Activated CD4-positive, alpha-beta T cell treated with anti-CD3 and anti-CD28 coated beads, Interleukin-2, Interleukin-6, amounts not matched to agents 100 ng/mL and 50 ng/mL, durations not matched to agents 16 hours and 8 hours (primary cell): ENCODE measurements around the gene AGPAT1.
"Not testable (repeated sequence)": the region's sequence is repeated elsewhere in the genome, so short reads cannot be mapped to it uniquely, and the experiment has no call there.

Experiments
- DNase-seq: peaks from one replicate; pipeline ENCODE4 v3.0.0-alpha.2; 2020

The AGPAT1 gene

GRCh38 chr6:32146687-32147086 lies 29.2 kb downstream of the AGPAT1 start:
- DNase-seq, result no peak

GRCh38 chr6:32146287-32146686 lies 29.6 kb downstream of the AGPAT1 start:
- DNase-seq, result no peak

DNA sequence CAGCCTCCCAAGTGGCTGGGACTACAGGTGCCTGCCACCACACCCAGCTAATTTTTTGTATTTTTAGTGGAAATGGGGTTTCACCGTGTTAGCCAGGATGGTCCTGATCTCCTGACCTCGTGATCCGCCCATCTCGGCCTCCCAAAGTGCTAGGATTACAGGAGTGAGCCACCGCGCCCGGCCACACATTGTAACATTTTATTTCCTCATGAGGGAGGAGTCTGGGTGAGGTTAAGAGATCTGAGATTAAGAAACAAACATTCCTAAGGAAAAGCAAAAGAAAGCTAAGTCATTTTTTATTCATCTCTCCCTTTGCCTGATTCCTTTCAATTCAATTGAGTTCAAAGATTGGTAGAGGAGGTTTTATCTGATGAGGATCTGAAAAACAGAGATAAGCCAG lies 31.6 kb downstream of the AGPAT1 start:
- DNase-seq, result not testable (repeated sequence)

DNA sequence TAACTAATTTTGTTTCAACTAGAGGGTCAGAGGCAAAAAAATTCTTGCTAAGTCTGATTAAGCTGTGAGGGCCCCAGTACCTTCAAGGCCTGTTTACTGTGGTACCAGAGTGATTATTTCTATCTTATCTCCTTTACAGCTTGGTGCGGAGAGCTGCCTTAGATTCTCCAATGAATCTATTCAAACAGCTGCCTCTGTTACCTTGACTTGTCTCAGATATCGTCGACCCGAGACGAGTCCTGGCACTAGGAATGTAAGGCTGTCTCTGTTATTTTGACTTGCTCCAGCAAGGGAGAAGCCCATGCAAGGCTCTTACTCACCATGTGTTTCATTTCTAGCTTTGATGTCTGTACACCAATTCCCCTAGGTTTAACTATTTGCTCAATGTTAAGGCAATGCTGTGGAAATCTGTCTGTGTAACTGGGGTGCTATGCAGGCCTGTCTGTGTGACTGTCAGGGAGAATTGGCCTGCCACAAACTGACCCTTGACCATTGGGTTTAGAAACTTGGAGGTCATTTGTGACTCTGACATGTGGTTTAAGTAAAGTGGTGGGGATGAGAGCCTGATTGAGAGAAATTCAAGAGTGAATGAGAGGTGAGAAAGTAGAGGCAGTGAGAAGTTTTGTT lies 35.4 kb downstream of the AGPAT1 start:
- DNase-seq, result no peak

- no peak for DNase-seq
Measured at GRCh38 chr6:32139590-32139989, 36.3 kb downstream of the AGPAT1 start.

DNA sequence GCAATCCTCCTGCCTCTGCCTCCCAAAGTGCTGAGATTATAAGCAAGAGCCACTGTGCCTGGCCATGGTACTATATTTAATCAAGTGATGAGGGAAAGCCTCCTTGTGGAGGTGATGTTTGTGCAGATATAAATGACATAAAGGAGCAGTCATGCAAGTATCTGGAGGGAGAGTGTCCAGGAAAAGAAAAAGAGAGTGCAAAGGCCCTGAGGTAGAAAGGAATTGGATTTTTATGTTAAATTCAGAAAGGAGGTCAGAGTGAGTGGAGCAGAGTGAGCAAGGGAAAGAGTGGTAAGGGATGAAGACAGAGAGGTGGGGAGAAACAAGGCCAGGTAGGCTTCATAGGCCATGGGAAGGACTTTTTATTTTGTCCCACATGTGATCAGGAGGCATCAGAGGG lies 38.4 kb downstream of the AGPAT1 start:
- DNase-seq, result no peak

- DNase-seq, result no peak
Measured at GRCh38 chr6:32133786-32134185, 42.1 kb downstream of the AGPAT1 start.

DNA sequence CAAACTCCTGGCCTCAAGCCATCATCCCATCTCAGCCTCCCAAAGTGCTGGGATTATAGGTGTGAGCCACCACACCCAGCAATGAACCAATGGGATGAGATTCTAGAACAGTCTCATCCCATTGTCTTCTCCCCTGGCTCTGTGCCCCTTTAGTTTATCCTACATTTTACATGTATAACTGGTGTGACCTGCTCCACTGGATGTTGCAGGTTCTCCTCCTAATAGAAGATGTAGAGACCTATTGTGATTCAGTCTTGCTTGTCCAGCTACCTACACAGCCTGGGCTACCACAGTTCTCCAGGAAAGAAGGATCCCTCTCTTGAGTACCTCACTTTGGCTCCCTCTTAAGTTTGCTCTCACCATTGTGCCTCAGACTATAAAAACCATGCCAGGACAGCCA lies 43.8 kb downstream of the AGPAT1 start:
- DNase-seq, result no peak

GRCh38 chr6:32131439-32131948 lies 44.4 kb downstream of the AGPAT1 start:
- no peak for DNase-seq

- DNase-seq, result no peak
Measured at GRCh38 chr6:32129297-32130088, 46.4 kb downstream of the AGPAT1 start.

DNA sequence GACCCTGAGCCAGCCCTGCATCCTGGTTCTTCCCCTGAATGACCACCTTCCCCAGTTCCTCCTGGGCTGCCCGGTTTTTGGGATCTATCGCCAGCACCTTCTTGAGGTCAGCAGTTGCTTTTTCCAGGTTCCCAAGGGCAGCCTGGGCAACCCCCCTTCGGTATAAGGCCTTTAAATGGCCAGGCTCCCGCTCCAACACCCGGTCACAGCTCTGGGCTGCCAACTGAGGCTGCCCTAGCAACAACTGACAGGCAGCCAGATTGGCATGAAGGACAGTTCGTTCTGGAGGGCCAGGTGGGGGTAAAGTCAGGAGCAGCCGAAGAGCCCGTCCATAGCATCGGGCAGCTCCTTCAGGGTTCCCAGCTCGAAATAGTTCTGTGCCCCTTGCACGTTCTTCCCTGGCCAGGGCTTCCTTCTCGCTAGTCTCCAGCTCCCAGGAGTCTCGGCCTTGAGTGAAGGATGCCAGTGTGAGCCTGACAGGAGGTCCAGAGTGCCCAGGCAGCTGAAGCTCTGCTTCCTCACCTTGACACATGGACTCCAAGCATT lies 47.1 kb downstream of the AGPAT1 start:
- no peak for DNase-seq

DNA sequence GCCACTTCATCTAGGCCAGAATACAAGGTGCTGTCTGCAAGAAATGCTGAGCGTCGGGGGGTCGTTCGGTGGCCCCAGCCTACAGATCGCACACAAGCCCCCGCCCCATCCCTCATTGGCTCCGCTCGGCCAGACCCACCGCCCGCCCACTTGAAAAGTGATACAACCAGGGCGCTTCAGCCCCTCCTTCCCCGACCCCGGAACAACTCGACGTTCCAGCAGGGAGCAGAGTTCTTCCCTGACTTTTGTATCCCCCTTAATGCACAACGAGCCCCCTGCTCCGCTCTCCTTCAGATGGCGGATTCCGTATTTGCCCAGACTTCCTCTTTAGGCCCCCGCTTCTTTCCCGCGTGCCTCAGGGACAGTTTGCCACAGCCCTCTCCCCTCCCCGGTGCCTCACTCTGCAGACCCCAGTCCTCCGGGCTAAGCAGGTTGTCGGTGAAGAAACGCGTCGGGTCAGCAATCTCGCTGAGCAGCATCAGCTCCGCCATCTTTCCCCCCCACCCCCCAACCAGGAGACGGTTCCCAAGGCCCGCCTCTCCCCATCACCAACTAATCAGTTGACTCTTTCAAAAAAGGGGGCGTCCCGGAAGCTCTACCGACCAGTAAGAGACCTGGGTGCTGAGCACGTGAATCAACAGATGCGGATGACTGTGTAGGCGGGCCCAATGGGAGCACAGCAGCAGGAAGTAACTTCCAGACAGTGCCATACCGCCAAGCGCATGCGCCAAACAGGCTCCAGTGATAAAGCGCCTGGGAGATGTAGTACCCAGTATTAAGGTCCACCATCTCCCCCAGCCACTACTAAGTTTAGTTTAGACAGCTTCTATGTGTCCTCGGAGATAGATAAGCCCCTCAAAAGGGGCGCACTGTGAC lies 47.9 kb downstream of the AGPAT1 start, which contains the start of gene ATF6B:
ATF6B (minus strand) TSS at position 530 of the 876 bp plus-strand sequence; CDS start at position 491, 39 bp downstream.
- peak; percentile 99 for DNase-seq

DNA sequence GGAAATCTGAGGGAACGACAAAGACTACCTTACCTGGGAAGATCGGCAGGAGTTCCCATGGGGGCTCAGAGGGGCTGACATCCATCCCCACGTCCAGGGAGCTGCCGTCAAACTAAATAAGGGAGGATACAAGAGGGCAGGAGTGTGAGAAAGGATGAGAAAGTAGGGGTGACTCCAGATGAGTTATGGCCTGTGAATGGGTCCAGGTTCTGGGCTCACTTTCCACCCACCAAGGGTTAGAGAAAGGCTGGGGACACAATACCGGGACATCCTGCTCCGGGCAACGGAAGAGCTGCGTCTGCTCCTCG lies 48.5 kb downstream of the AGPAT1 start:
- DNase-seq, result no peak

DNA sequence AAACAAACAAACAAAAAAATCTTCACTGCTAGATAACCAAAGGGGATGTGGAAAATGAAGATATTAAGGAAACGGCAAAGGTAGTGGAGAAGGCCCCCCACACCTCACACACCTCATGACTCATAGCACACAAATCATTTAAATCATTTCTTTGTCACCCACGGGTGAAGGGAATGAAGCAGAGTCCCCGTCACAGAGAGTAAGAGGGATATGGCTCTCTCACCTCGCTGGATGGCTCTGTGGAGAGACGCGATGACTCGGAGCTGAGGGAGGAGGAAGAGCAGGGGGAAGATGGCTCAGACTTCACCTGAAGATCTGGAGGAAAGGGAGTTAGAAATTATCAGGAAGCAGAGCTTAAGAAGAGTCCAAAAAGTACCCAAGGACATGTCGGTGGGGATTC lies 49.0 kb downstream of the AGPAT1 start:
- DNase-seq, result no peak

DNA sequence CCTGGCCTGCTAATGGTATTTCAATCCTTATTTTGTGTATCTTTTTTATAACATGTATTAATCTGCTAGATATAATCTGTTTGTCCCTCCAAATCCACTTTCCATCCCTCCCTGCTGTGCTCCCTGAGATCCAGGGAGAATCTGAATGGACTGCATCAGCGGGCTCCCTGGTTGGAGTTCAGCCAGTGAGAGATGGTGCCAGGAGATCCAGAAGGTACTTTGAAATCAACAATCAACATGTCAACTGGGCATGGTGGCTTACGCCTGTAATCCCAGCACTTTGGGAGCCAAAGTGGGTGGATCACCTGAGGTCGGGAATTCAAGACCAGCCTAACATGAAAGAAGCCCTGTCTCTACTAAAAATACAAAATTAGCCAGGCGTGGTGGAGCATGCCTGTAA lies 52.2 kb downstream of the AGPAT1 start:
- no peak for DNase-seq

- no peak for DNase-seq
Measured at GRCh38 chr6:32120573-32121059, 55.3 kb downstream of the AGPAT1 start.

DNA sequence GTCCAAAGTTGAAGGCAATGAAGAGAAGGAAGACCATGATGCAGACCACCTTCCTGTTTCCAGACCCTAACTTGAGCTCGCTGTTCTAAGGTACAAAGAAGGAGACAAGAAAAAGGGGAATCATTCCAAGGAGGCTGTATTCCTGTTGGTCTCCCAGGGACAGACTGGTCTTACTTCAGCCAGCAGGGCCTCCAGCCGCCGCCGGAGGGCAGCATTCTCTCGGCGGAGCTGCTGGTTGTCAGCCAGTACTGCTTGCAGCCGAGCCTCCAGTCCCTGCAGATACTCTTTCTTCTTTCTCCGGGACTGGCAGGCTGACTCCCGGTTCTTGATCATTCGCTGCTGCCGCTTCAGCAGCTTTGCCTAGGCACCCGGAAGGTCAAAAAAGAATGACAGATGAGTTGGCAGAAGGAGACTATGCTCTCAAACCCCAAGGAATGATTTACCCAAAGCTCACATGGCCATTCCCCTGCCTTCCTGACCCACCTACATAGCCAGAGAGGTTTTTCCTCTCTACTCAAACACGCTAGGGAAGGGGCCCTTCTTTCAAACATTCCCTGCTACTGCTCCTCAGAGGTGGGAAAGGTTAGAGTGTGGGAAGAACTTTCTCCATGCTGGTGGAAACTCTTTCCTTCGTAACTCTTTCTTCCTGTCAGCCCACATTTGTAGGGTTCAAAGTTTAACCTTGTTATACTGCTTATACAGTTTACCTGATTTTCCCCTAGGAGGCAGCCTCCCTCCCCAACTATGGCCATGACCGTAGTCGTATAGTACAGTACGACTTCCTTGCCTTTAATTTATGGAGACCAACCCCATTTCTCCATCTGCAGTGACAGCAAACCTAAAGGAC lies 56.9 kb downstream of the AGPAT1 start:
- DNase-seq, result peak; percentile 79
